HG03469 (cell line): ENCODE data around the gene HEATR9.

ENCODE experiments used
- ATAC-seq: cut with Tn5 transposase; IDR thresholded peaks from one replicate; pipeline ENCODE4 v1.9.1; 2021; ENCODE audit warnings: mild to moderate bottlenecking, moderate library complexity, moderate number of reproducible peaks; ENCODE audit not compliant: unreplicated experiment

HEATR9 gene

DNA sequence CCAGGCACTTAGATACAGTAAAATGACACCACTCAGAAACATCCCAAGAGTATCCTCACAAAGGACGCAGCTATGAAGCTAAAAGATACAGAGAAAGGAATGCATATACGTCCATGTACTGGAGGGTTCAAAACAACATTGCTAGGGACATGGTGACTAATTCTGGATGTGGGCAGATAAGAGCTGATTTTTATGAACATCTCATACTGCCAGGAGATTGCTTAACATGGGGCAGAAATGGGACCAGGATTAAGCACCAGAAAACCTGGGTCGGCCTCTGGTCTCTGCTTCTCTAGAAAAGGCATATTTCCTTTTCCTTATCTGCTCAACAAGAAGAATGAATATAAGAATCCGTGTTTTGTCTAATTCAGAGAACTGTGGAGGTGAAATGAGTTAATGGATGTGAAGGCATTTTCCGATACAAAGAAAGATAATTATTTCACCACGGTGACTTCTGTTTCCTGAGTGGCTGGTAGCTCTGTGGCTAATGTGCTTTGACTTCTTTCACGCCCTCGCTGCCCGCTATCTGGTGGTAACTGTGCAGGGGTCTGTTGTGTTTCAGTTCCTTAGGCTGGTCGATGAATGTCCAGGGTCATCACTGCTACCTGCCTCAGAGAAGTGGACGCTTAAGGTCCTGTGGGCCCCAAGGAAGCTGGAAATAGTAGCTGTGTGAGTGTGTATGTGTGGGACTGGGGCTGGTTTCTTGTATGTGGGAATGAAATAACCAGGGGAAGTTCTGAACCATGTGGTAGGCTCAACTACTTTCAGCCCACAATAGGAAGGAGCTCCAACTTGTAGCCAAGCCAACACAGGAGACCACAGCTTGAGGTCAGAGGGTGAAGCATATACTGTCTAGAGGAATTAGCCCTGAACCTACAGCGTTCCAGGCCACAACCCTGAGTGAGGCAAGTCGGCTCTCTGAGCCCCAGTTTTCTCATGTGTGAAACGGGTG, 27.2 kb upstream of the HEATR9 start:
- ATAC-seq, result no peak

GRCh38 chr17:35894206-35894605, 25.5 kb upstream of the HEATR9 start:
- ATAC-seq, result no peak

GRCh38 chr17:35893751-35894150, 25.1 kb upstream of the HEATR9 start:
- no peak for ATAC-seq

DNA sequence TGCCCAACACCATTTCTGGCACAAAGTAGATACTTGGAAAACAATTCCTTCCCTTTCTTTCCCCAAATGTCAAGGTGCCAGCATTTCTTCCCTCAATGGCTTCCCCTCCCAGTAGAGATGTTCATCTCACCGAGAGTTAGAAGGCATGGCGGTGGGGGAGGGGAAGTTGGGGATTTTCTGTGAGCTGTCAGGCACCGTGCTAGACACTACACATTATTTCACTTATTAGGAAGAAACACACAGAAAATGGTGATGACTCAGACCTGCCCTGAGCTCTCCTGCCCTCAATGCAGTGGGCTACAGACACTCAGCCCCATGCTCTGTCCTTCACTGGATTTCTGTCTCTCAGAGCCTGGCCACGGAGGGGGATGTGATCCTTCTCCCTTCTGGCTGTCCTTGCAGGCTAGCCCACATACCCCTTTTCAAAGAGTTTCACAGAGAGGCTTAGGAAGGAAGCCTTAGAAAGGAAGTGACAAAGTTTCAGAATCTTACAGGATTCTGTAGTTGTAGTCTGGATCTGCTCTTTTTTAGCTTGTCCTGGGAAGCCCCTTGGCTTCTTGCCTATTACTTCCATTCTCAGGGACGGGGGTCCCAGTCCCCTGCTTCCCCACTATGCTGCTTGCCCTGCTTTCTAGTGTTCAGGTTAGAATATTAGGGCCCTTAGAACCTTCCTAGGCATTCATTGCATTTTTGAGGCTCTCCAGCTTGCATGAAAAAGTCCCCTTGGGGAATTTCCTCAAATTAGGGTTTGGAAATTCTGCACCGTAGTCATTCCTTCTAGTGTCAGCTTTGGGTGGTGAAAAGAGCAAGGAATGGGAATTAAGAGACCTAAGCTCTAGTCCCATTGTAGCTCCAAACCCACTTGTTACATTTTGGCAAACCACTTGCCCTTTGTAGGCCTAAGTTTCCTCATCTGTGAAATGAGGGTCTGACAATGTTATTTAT, 23.7 kb upstream of the HEATR9 start:
- no peak for ATAC-seq

- no peak for ATAC-seq
Measured at GRCh38 chr17:35891269-35891668, 22.6 kb upstream of the HEATR9 start.

DNA sequence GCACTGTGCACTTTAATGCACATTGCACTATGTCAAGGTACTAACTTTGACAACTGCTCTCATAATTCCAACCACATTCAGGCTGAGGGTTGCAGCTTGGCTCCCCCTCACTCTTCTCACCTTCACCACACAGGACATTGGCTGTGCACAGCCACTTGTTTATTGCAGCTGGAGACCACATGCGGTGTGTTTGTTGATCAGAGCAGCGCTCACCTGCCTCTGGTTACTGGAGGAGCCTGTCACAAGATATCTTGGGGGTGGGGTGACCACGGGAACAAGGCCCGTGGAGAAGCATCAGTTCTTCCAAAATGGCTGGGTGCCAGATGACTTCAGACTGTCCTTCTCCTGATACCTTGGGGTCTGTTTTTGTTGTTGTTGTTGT, 22.1 kb upstream of the HEATR9 start:
- no peak for ATAC-seq

DNA sequence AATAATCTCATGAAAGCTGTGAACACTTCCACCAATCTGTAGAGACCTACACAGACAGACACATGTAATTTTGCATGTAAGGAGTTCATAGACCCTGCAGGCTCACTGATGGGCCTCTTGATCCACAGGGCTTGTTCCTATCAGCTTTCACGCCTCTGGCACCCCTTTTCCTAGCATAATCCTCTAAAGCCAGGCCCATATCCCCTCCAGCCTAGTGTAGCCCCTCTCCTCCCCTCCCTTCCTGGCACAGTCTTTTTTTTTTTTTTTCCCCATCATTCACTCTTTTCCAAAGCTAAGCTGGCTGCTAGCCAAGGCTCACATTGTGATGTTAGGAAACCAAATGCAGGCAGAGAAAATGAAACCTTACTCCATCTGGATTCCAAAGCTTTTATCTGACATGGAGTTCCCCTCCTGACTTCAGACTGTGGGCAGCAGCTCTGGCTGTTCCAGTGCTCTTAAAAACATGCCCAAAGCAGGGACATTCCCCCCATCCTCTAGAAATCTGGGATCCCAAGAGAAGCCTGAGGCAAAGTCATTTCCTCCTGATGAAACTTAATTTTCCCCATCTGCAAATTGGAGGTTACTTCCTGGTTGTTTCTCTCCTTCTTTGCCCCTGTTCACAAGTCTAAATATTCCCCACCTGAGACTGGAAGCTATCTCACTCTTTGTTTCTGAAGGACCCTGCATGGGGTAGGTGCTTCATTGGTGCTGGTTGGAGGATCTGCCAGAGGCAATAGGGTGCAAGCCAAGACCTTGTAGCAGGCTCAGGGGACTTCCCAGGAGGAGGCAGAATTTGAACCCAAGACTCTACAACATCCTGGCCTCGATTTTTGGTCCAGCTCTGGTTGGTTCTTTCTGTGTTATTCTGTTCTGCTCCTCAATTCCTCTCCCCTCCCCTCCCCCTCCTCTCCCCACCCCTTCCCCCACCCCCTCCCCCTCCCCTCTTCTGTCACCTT, 21.4 kb upstream of the HEATR9 start:
- ATAC-seq, result no peak

DNA sequence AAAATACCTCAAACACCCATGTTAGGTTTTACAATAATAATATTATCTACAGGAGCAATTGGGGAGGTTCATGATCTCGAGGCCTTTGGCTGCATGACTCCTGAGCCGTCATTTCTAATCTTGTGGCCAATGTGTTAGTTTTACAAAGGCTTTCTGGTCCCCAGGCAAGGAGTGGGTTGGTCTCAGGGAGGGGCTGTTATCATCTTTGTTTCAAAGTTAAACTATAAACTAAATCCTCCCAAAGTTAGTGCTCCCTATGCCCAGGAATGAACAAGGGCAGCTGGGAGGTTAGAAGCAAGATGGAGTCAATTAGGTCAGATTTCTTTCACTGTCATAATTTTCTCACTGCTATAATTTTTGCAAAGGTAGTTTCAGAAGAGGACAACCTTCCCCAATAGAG, 20.6 kb upstream of the HEATR9 start:
- ATAC-seq, result no peak

DNA sequence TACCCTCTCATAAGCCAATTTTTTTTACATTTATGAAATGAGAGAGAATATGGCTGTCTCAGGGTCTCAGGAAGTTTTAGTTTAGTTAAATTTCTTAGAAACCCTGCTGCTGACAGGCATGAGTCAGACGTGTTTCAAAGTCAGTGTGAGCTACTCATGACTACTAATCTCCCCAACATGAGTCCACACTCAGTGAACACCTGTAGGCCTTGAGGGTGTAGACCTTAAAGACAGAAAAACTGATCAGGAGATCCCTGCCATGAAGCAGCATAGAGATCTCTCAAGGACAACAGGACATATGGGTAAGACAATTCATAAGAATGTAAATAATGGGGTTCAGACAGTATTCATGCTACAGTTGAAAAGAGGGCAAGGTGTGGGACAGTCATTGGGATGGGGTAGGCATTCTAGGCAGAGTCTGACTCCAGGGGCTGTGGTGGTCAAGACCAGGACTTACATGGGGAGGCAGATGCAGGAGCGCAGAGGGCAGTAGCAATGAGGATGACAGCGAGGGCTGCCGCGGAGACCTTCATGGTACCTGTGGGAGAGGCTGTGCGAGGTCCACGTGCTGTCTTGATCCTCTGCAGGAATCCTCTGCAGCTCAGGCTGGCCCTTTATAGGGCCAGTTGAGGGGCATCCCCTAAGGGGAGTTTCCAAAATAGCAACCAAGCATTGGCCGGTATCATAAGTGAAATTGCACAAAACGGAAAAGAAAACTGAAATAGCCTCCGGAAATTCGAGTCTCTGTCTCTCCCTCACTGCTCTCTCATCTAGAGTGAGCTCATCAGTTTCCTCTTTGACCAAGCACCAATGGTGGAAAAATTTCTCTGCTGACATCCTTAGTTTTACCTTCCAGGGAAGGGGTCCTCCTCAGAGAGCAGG, 11.3 kb upstream of the HEATR9 start, which contains the start of gene CCL5:
Gene CCL5, minus strand, starts transcription at position 588 of the 882 bp plus-strand sequence.
- ATAC-seq, result peak; percentile 87

DNA sequence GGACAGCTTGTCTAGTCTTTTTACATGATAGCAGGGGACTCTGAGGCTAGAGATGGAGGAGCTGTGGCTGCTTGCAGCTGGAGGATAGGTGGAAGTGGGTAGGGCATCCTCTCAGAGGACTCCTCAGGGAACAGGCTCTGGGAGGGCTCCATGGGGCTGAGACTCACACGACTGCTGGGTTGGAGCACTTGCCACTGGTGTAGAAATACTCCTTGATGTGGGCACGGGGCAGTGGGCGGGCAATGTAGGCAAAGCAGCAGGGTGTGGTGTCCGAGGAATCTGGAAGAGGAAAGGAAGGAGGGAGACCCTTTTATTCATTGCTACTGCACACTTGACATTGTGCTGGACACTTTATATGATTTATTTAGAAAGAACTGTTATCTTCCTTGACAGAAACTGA, 9.7 kb upstream of the HEATR9 start:
- ATAC-seq, result no peak

GRCh38 chr17:35877345-35878029, 8.8 kb upstream of the HEATR9 start:
- no peak for ATAC-seq

DNA sequence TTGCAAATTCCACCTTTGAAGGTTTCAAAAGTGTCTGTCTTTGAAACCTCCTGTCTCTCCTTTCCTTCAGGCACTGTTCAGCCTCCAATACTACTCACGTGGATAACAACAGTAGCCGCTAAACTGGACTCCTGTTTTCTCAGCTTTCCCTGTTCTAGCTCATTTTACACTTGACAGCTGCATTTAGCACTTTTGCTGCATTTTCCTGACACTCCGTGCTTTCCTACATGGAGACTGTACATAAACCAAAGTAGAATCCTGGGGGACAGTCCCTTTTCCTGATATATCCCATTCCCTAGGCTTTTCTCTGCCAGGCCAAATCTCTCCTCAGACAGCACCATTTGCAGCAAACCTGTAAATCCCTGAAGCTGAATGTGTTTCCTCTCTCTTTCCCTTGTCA, 7.8 kb upstream of the HEATR9 start:
- ATAC-seq, result no peak

DNA sequence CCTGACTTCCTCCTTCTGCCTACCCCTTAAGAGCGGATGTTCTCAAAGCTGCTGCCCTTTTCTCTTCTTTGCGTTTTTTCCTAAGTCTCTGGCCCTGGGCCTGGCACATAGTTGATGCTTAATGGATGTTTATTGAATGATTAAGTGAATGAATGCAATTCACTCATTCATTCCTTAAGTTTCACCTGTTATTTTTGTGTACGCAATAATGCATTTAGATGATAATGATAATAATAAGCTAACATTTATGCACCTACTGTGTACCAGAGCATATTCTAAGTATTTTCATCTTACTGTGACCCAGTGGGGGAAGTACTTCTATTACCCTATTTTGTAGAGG, 7.1 kb upstream of the HEATR9 start:
- no peak for ATAC-seq

DNA sequence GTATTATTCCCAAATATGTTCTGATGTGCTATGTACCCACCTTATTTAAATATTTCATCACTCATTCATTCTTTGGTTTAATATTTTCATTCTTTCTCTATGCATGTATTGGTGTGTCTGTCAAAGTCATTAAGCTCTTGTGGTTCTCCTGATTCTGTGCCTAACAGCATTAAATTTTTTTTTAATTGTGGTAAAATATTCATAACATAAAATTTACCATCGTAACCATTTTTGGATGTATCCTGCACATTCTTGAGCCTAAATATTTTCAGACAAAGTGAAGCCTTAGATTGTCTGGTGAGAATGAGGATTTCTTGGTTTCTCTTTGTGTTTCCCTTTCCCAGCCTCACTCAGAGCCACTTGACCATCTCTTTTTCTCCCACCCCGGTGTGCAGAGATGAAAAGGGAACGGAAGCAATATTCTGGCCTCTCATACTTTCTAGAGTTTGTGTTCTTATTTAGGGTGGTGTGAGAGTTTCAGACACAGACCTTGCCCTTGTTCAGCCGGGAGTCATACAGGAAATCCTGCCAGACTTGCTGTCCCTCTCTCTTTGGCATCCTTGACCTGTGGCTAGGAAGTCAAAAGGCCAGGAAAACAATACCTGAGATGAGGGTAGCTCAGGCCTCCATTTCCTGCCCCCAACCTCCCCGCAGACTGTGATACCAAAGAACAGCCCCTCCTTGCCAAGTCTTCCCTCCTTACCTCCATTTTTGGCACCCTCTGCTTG, 6.5 kb upstream of the HEATR9 start:
- no peak for ATAC-seq

DNA sequence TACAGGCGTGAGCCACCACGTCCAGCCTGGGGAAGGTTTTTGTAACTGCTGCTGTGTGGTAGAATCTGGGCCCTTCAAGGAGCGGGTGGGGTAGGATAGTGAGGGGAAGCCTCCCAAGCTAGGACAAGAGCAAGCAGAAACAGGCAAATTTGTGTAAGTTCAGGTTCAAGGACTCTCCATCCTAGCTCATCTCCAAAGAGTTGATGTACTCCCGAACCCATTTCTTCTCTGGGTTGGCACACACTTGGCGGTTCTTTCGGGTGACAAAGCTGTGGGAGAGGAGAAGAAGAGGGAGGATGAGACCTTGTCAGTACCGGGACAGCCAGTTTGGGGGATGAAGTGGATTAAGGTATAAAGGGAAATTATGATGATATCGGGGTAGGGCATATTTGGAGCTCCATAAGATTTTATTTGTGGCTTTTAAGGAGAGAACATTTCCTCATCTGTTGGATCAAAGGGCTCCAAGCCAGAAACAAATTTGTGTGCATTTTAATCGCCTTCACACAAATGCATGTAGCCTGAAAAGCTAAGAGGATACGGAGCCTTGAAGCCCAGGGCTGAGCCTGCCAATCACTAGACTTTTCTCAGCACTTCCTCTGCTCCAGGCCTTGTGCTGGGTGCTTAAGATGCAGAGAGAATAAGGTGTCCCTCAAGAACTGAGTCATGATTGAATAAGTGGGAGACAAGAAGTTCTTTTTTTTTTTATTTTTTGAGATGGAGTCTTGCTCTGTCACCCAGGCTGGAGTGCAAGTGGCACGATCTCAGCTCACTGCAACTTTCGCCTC, 3.7 kb upstream of the HEATR9 start:
- ATAC-seq, result no peak

- ATAC-seq, result no peak
Measured at GRCh38 chr17:35870906-35871819, 2.5 kb upstream of the HEATR9 start.

DNA sequence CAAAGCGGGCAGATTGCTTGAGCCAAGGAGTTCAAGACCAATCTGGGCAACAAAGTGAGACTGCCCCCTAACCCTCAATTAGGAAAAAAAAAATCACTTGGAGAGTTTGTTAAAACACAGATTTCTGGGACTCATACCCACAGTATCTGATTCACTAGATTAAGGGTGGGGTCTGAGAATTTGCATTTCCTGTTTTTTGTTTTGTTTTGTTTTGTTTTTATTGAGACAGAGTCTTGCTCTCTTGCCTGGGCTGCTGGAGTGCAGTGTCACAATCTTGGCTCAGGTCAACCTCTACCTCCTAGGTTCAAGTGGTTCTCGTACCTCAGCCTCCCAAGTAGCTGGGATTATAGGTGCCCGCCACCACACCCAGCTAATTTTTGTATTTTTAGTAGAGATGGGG, 1.1 kb downstream of the HEATR9 start:
- no peak for ATAC-seq
